Measurements from ENCODE around the gene MKI67.

GRCh38 chr10:128072941-128073645, 53.1 kb downstream of the MKI67 start:
- TF ChIP-seq ZNF263 (CRISPR knock-in tag; IDR thresholded peaks at IDR 0.05) (no peak), ONECUT2 (CRISPR knock-in tag; IDR thresholded peaks at IDR 0.05) (no peak), EP300 (IDR thresholded peaks at IDR 0.05; ENCODE audit: low read depth in 2 of 2, low read length in 2 of 2) (no peak), EP300 (CRISPR knock-in tag; IDR thresholded peaks at IDR 0.05; ENCODE audit: borderline replicate concordance) (no peak), CTCF (CRISPR knock-in tag; IDR thresholded peaks at IDR 0.05) (no peak), RFX5 (IDR thresholded peaks at IDR 0.05; ENCODE audit: low read depth, low read length) (no peak), PBX3 (CRISPR knock-in tag; IDR thresholded peaks at IDR 0.05; ENCODE audit: borderline replicate concordance) (no peak), ZSCAN22 (CRISPR knock-in tag; IDR thresholded peaks at IDR 0.05) (no peak), ZNF687 (CRISPR knock-in tag; IDR thresholded peaks at IDR 0.05) (no peak), FOXO4 (CRISPR knock-in tag; conservative IDR thresholded peaks at IDR 0.05) (no peak)
